Measurements from ENCODE around the gene FREM2.

FREM2 gene

GRCh38 chr13:38767506-38768265, 80.8 kb downstream of the FREM2 start:
- no peak for DNase-seq

- DNase-seq: no peak
Observed at GRCh38 chr13:38769526-38769925, 82.6 kb downstream of the FREM2 start.

- no peak for DNase-seq
Observed at GRCh38 chr13:38775085-38775484, 88.2 kb downstream of the FREM2 start.

- no peak for DNase-seq
Observed at GRCh38 chr13:38777347-38778119, 90.7 kb downstream of the FREM2 start.

- DNase-seq: no peak
Observed at GRCh38 chr13:38781539-38781938, 94.7 kb downstream of the FREM2 start.

- no peak for DNase-seq
Observed at GRCh38 chr13:38784036-38784880, 97.4 kb downstream of the FREM2 start.

- no peak for DNase-seq
Observed at GRCh38 chr13:38785042-38785441, 98.2 kb downstream of the FREM2 start.

GRCh38 chr13:38785490-38785889, 98.6 kb downstream of the FREM2 start:
- no peak for DNase-seq

- no peak for DNase-seq
Observed at GRCh38 chr13:38787550-38787949, 100.7 kb downstream of the FREM2 start.

GRCh38 chr13:38796890-38797289, 110.0 kb downstream of the FREM2 start:
- no peak for DNase-seq

- no peak for DNase-seq
Observed at GRCh38 chr13:38803531-38803930, 116.7 kb downstream of the FREM2 start.

GRCh38 chr13:38804061-38804460, 117.2 kb downstream of the FREM2 start:
- DNase-seq: no peak

GRCh38 chr13:38804536-38804935, 117.7 kb downstream of the FREM2 start:
- DNase-seq: no peak

GRCh38 chr13:38814331-38814730, 127.5 kb downstream of the FREM2 start:
- no peak for DNase-seq

- no peak for DNase-seq
Observed at GRCh38 chr13:38819053-38819452, 132.2 kb downstream of the FREM2 start.

- no peak for DNase-seq
Observed at GRCh38 chr13:38819596-38819995, 132.7 kb downstream of the FREM2 start.

- no peak for DNase-seq
Observed at GRCh38 chr13:38821770-38822551, 135.1 kb downstream of the FREM2 start.

- DNase-seq: no peak
Observed at GRCh38 chr13:38824342-38824741, 137.5 kb downstream of the FREM2 start.

- no peak for DNase-seq
Observed at GRCh38 chr13:38826182-38826813, 139.4 kb downstream of the FREM2 start.

- no peak for DNase-seq
Observed at GRCh38 chr13:38830442-38831045, 143.7 kb downstream of the FREM2 start.

- no peak for DNase-seq
Observed at GRCh38 chr13:38844581-38844980, 157.7 kb downstream of the FREM2 start.

- DNase-seq: no peak
Observed at GRCh38 chr13:38848360-38848759, 161.5 kb downstream of the FREM2 start.
